Glomerular visceral epithelial cell (primary cell): ENCODE data around the gene MCMBP.
"Not testable (repeated sequence)": the region's sequence is repeated elsewhere in the genome, so short reads cannot be mapped to it uniquely, and the experiment has no call there.

Experiments used
- DNase-seq: peaks from one replicate; pipeline ENCODE4 v3.0.0-alpha.2; 2016; ENCODE audit errors: extremely low spot score

MCMBP gene

DNA sequence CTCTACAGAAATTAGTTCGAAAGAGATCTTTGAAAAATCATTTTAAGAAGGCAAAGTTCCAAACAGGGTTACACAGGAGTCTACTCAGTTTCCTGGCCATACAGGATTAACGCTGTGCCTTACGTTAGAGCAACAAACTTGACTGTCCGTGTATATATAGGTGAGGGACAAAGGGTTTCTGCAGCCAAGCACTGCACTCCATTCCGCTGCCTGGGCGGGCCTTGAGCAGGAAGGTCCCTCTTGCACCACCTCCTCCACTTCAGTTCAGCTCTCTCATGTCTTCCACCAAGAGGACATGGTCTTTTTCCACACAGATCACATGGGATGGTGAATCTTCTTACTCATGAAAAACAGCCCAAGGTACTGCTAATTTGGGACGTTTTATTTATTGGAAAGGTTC is 43.2 kb downstream of the MCMBP start:
- DNase-seq = no peak

DNA sequence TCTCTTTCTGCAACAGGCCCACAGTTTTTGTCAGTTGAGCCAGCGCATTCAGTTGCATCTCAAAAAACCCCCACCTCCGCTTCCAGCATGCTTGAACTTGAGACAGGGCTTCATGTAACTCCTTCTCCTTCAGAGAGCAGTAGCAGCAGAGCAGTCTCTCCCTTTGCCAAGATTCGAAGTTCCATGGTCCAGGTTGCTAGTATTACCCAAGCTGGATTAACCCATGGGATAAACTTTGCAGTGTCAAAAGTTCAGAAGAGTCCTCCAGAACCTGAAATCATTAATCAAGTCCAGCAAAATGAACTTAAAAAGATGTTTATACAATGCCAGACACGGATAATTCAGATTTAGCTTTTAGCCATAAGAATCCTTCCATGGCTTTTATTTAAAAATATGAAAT is 45.2 kb downstream of the MCMBP start:
- DNase-seq = no peak

DNA sequence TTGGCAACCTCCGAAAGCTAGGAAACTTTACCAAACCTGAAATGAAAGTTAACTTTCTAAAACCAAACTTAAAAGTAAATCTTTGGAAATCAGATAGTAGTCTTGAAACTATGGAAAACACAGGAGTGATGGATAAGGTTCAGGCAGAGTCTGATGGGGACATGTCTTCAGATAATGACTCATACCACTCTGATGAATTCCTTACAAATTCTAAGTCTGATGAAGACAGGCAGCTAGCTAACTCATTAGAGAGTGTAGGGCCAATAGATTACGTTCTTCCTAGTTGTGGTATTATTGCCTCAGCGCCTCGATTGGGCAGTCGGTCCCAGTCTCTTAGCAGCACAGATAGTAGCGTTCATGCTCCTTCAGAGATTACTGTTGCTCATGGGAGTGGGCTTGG is 45.9 kb downstream of the MCMBP start:
- no peak for DNase-seq

DNA sequence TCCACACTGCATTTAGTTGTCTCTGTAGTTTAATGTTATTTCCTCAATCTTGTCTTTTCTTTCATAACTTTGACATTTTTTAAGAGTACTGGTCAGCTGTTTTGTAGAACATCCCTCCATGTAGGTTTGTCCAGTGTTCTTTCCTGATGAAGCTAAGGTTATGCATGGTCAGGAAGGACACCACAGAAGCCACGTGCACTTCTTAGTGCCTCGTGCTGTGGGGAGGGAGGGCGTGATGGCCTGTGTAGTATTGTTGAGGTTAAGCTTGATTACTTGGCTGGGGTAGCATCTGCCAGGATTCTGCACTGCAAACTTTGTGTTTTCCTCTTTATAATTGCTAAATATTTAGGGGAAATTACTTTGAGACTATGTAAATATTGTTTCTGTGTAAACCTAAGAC is 48.3 kb downstream of the MCMBP start:
- no peak for DNase-seq

DNA sequence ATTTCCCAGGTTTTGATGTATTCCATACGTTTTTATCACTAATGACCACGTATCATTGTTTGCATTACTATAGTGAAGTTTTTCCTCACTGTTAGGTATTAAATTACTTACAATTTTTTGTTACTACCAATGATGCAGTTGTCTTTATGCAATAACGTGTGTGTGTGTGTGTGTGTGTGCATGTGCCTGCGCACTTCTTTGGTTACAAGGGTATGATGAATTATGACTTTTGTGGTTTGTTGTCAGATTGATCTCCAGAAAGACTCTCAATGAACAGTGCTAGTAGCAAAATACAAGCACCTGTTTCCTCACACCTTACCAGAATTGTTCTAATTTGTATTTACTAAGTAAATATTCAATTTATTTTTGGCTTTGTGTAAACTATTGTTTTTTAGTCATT is 51.5 kb downstream of the MCMBP start:
- DNase-seq = no peak

DNA sequence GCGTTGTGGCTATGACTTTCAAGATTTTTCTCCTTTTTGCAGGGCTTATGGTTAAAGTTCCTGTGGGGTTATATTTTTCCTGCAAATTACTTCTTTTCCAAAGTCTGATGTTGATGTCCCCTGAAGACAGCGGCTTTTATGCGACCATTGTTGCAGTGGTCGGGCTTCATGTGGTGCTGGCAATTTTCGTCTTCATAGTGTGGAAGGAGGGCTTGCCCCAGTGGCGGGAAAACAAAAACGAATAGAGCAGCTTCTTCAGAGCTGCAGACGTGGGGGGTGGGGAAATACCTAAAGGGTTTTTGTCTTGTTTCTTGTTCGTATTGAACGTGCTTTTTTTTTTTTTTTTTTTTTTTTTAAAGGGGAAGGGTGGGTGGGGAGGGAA is 53.8 kb downstream of the MCMBP start:
- DNase-seq = no peak

DNA sequence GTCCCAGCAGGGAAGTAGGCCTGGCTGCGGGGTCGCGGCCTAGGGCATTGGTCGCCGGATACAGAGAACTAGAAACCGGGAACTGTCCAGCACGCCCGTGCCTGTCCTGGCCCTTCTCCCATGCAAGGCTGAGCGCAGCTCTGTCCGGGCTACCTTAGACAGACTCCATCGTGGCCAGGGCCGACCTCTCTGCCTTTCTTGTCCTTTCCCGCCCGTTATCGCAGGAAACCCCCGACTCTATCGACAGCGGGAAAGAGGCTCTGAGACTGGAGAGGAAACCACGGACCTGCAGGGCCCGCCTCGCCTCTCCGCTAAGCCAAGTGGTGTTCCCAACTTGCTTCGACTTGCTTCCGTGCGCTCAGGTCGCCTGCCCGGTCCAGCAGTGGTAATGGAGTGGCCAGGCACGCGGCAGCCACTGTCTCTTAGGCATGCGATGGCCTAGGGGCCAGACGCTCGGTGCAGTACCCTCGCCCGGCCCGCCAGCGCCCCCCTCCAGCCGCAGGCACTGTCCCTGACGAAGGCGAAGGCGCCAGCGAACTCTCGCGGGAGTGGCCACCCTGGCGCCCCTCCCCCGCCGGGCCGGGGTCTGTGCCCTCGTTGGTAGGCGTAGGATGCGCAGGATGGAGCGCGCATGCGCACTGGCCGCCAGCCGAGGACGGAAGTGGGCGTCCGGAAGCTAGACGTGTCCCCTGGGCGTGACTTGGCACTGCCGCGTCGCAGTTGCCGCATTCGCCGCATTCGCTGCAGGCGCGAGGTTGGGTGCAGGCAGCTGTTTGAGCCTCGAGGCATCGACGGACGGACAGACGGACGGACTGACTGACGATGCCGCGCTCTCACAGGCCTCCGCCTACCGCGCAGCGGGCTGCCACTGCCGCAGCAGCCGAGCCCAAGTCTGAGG is 54.4 kb downstream of the MCMBP start:
- DNase-seq = no peak

DNA sequence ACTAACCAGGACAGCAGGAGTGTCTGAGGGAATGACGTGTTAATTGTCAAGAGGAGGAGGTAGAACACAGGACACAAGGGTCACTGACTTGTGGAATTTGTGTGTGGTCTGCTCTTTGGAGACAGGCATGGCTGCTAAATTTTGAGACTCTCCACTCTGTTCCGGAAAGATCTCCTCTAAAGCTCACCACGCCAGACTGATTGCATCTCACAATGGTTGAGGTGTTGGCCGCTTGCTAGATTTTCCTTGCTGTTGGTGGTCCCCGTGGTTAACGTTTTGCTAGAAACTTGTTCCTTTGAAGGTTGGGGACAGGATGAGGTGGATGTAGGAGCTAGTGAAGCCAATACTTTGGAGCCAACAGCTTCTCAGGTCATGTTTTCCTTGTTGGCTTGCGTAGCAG is 57.0 kb downstream of the MCMBP start:
- DNase-seq = no peak

DNA sequence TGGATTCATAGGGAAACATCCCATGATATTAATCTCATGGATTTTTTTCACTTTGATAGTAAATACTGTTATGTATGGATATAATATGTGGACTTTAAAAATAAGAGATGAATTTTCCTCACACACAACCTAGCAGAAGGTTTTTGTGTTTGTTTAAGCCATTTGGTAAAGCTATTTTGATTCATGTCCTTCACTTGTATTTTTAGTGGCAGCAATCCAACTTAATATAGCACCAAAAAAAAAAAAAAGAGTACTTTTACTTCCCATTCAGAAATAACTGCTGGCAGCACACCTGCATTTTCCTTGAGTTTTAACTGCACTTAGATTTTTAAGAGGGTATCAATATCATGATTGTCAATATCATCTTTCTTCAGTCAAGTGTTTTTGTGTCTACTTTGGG is 60.0 kb downstream of the MCMBP start:
- DNase-seq = no peak

DNA sequence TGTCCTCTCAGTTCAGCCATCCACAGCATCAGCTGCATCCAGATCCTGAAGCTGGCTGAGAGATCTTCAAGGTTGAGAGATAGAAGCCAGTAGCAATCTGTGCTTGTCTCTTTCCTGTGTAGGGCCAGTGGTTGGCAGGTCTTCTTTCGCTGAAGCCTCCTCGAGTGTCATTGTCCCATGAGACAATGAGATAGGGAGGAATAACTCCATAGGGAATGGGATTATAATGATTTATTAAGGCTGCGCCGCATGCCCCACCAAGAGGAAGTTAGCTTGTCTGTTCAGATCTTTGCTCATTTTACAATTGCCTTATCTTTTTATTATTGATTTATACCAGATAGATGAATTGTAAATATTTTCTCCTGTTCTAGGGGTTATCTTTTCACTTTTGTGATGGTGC is 61.5 kb downstream of the MCMBP start:
- no peak for DNase-seq

DNA sequence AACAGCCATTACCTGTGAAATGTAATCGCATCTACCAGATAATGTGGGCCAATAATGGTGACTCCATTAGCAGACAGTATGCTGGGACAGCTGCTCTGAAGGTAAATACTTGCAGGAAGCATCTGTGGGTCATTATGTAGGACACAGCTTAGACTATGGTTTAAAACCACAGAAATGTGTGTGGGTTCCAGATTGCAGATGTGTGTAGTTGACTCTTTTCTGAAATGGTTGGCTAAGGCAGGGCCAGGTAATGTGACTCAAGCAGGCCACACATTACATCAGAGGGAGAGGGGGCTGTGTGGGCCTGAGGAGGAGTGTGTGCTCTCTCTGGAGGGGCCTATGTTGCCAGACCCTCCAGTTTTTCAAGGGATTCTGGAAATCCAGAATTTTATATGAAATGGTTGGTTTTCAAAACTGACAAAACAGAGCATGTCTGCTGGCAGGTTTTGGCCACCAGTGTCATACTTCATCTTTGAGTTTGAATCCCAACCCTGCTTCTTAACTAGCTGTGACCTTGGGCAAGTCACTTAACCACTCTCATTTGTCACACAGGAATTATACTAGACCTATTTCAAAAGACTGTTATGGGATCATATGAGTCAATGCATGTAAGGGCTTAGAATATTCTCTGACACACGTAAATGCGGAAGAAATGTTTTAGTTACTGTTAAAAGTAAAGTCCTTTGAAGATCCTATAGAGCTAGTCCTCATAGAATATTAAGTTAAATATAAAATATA is 64.5 kb downstream of the MCMBP start:
- peak; percentile 80 for DNase-seq

DNA sequence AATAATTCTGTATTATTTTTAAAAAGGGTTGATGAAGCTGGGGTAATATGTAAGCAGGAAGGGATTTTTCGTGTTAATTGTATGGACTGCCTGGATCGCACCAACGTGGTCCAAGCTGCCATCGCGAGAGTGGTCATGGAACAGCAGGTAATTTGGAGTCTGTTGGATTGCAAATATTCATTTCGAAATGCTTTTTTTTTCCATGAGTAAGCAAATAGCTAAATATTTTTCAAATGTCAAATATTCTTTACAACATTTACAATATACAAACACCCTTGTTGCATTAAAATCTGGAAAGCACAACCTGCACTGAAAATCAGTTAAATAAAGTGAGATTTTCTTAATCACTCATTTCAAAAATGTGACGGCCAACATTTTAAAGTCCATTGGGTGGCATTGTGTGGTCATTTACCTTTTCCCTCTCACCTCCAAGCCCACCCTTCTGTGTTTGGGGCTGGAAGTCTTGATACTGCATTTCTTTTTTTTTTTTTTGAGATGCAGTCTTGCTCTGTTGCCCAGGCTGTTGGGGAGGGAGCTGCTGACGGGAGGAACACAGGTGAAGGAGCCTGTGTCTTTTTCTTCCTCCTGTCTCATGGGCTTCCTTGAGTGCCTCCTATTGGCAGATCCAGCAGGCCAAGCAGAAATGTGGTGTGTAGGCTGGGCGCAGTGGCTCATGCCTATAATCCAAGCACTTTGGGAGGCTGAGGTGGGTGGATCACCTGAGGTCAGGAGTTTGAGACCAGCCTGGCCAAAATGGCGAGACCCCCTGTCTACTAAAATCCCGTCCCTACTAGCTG is 66.1 kb downstream of the MCMBP start:
- no peak for DNase-seq

DNA sequence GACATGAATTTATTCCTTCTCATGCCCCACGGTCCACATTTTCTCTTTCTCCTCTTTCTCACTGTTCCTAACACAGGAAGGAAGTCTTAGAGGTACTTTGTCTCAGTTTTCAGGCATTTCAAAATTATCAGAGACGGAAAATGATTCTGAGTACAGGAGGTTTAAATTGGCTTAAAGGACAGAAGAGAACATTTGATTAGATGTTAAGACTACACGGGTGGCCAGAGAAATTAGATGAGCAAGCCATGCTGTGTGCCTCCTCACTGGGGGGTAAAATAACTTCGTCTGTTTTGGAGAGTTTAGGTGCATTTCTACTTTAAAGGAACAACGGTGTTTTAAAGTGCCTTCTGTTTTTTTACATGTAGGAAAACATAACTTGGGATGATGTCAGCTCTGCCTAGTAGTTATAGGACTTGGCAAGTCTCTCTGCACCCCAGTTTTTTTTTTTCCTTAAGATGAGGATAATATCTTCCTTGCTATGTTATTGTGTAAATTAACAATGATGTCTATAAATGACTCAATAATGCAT is 66.9 kb downstream of the MCMBP start:
- no peak for DNase-seq

DNA sequence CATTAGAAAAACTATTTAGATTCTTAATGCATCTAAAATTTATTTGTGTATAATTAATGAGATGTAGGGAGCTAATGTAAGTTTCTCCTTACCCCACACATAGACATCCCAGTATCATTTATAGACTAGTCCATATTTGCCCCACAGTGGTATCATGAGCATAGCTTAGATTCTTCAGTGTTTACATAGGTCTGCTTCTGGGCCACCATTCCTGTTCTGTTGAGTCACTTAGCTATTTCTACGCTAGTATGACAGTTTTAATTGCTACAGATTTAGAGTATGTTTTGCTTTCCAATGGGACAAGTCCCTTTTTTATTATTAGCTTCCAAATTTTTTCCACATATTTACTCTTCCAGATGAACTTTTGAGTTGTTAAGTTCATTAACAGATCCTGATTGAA is 69.4 kb downstream of the MCMBP start:
- DNase-seq = peak; percentile 33

DNA sequence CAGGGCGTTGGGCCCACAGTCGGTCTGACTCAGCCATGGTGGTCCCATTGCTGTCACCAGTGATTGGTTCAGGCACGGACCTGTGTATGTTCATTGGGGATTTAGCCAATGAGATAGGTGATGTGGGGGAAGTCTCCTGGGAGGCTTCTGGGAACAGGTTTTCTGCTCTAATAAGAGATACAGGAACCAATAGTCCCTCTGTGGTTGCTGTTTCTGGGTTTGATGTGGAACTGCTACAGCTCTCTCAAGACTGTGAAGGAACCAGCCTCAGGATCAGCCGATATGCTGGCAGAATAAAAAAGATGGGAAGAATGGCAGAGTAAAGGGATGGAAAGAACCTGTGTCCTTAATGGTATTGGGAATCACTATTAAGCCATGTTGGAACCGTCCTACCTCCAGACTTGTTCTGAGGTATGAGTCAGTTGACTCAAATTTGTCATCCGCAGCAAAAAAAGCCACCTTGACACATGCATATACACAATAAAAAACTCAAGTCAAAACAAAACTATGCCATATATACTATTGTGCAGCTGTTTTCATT is 70.6 kb downstream of the MCMBP start:
- DNase-seq = no peak

DNA sequence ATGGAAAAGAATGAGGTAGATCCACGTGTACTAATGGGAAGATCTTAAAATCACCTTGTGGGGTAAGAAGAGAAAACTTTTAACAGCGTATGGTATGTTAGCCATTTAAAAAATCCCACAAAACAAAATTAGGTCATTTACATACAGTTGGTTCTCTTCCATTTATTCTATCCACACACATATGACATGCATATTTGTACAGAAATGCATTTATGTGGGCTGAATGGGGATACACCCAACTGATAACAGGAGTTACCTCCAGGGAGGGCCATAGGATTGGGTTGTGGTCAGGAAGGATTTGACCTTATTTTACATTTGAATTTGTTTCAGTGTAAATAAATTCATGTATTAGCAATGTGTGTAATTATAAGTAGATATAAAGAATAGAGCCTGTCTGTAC is 71.5 kb downstream of the MCMBP start:
- no peak for DNase-seq

DNA sequence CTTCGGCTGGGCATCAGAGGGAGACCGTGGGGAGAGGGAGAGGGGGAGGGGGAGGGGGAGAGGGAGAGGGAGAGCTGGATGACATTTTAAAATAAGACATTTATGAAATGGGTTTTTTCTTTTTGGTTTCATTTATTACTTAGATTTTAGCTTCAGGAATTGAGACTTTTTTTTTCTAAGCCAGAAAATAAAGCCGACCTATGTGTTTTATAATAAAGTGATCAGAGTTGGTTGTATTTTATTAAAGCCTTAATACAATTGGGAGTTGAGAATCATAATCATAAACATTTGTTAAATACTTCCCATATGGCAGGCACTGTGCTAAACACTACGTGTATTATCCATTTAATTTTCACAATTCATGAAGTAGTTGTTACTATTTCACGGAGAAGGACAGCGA is 76.6 kb downstream of the MCMBP start:
- no peak for DNase-seq

DNA sequence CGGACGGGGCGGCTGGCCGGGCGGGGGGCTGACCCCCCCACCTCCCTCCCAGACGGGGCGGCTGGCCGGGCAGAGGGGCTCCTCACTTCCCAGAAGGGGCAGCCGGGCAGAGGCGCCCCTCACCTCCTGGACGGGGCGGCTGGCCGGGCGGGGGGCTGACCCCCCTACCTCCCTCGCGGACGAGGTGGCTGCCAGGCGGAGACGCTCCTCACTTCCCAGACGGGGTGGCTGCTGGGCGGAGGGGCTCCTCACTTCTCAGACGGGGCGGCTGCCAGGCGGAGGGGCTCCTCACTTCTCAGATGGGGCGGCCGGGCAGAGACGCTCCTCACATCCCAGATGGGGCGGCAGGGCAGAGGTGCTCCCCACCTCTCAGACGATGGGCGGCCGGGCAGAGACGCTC is 77.5 kb downstream of the MCMBP start:
- DNase-seq = not testable (repeated sequence)

DNA sequence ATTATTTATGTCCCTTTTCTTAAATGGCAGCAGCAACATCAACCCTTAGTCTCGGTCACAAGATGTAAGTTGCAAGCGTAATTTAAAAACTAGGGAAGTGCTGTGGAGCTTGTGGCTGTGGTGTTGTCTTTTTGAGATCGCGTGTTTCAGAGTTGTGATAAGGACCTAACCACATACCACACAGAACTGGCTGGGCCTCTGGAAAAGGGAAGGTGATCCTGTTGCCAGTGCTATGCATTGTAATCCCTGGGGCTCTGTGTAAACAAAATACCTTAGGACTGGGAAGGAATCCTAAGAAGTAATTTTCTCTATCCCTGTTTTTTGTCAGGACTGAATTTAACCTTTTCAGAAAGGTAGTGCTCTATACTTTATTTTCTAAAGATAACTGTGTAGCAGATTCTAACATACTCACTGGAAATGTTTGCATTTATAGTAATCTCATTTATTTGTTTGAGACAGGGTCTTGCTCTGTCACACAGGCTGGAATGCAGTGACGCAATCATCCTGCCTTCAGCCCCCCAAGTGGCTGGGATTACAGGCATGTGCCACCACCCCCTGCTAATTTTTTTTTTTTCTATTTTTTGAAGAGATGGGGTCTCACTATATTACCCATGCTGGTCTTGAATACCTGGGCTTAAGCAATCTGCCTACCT is 86.4 kb downstream of the MCMBP start:
- peak; percentile 59 for DNase-seq

DNA sequence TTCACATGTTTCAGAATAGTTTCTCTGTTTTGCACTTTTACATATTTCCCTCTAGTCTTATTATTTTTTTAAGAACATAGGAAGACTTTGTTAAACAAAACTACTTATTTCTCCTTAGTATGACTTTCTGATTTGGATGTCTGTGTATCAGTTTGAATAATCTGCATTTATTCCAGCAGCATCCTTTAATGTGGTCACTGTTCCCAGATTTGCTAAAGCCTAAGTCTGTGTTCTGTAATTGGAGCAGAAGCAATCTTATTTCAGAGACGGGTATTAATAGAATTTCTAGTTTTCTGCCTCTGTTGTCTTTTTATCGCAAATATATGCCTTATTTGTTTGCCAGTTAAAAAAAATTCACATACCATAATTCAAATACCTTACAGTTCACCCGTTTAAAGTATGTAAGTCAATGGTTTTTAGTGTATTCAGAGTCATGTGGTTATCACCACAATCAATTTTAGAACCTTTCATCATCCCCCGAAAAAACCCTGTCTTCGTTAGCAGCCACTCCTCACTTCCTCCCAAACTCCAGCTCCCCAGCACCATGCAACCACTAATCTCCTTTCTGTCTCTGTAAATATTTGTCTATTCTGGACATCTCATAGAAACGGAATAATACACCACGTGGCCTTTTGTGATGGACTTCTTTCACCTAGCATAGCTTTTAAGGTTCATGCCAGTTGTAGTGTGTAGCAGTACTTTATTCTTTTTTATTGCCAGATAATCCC is 88.1 kb downstream of the MCMBP start:
- no peak for DNase-seq

DNA sequence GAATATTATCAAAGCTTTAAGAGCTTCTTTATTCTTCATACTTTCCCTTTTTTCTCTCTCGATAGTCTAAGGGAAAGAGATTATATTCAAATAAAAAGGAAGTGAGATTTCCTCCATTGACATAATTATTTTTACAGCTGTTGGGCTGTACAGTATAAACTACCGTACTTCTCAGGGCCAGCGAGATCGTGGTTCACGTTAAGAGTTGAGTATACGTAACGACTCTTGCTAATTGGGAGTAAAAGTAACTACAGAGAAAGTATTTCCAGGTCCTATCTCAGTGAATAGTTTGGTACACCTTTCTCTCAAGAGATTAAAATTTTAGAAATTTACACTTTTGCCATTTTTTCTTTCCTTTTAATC is 89.0 kb downstream of the MCMBP start:
- no peak for DNase-seq
